ENCODE data around the gene R3HCC1L.

R3HCC1L gene

GRCh38 chr10:98212196-98212595 lies 77.7 kb downstream of the R3HCC1L start:
- Histone ChIP-seq H3K27ac (ENCODE audit: extremely low read depth, low read depth, low read length) (no peak overlapping the region), H3K4me1 (ENCODE audit: control insufficient read depth, insufficient read depth, low read length) (no peaks in the 10 kb centered on the region), H3K4me3 (ENCODE audit: low read depth, low read length) (no peak overlapping the region), H3K9me3 (ENCODE audit: control insufficient read depth, insufficient read depth, low read depth, low read length) (no peaks in the 10 kb centered on the region), H3K36me3 (ENCODE audit: control insufficient read depth in 2 of 2, insufficient read depth in 1 of 2, low read length in 2 of 2) (peaks cover 0 to 17% of the 10 kb centered on the region in 2 experiments; a peak in 2 of 3 replicates)
- CTCF ChIA-PET: no interaction called here
- TF ChIP-seq OSR2 (tag by site-specific recombination; IDR thresholded peaks at IDR 0.05) (no peak), ZSCAN30 (tag by site-specific recombination; IDR thresholded peaks at IDR 0.05) (no peak), ZNF692 (tag by site-specific recombination; IDR thresholded peaks at IDR 0.05) (no peak), PRDM4 (tag by site-specific recombination; IDR thresholded peaks at IDR 0.05) (no peak), ZNF501 (tag by site-specific recombination; IDR thresholded peaks at IDR 0.05) (no peak), ZNF214 (tag by site-specific recombination; IDR thresholded peaks at IDR 0.05; ENCODE audit: borderline replicate concordance) (no peak), ZNF416 (tag by site-specific recombination; IDR thresholded peaks at IDR 0.05) (no peak), BCL11B (tag by site-specific recombination; IDR thresholded peaks at IDR 0.05; ENCODE audit: low read depth) (no peak), AEBP2 (tag by site-specific recombination; IDR thresholded peaks at IDR 0.05; ENCODE audit: borderline replicate concordance) (no peak), ZNF202 (tag by site-specific recombination; IDR thresholded peaks at IDR 0.05; ENCODE audit: borderline replicate concordance) (no peak), ZBTB1 (tag by site-specific recombination; IDR thresholded peaks at IDR 0.05) (no peak), ZNF211 (tag by site-specific recombination; IDR thresholded peaks at IDR 0.05; ENCODE audit: low read depth) (no peak), ZNF221 (tag by site-specific recombination; IDR thresholded peaks at IDR 0.05; ENCODE audit: borderline replicate concordance) (no peak), ZNF514 (tag by site-specific recombination; IDR thresholded peaks at IDR 0.05) (no peak), ZNF114 (tag by site-specific recombination; IDR thresholded peaks at IDR 0.05) (no peak), ZNF549 (tag by site-specific recombination; IDR thresholded peaks at IDR 0.05) (no peak), PRDM2 (tag by site-specific recombination; IDR thresholded peaks at IDR 0.05; ENCODE audit: borderline replicate concordance) (no peak), ZNF473 (tag by site-specific recombination; IDR thresholded peaks at IDR 0.05) (no peak)
- POLR2A ChIA-PET: no interaction called here

All from HEK293 (cell line).